NCI-H524 treated with DMSO at 0.1 percent for 48 hours (cell line): Measurements from ENCODE around the gene ARHGAP42.
"Not testable (repeated sequence)": the region's sequence is repeated elsewhere in the genome, so short reads cannot be mapped to it uniquely, and the experiment has no call there.

Source experiments
- DNase-seq: peaks from one replicate; lab custom pipeline; 2025; lab: John Stamatoyannopoulos, UW

Gene ARHGAP42

DNA sequence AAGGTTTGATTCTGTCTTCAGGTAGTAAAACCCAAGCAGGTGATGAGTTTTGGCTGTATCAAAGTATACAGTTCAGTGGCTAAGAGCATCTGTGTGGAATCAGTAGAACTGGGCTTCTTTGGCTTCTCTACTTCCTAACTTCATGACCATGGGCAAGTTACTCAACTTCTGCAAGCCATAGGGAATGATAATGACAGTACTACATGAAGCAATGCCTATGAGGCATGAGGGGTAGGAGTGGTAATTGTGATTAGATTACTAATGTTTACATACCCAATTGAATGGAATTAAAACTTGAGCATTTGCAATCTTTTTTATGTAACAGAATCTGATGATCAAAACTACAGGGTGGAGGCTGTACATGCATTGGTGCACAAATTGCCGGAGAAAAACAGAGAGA, 278.3 kb downstream of the ARHGAP42 start:
- DNase-seq = no peak

DNA sequence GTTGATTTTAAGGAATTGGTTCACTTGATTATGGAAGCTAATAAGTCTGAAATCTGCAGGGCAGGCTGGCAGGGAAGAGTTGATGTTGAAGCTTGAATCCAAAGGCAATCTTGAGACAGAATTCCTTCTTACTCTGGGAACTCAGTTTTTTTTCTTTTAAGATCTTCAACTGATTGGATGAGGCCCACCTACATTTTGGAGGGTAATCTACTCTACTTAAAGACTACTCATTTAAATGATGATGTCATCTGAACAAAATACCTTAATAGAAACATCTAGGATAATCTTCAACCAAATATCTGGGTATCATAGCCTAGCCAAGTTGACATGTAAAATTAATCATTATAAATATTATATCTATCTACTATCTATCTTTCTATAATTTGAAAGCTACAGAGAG, 279.3 kb downstream of the ARHGAP42 start:
- DNase-seq = no peak

DNA sequence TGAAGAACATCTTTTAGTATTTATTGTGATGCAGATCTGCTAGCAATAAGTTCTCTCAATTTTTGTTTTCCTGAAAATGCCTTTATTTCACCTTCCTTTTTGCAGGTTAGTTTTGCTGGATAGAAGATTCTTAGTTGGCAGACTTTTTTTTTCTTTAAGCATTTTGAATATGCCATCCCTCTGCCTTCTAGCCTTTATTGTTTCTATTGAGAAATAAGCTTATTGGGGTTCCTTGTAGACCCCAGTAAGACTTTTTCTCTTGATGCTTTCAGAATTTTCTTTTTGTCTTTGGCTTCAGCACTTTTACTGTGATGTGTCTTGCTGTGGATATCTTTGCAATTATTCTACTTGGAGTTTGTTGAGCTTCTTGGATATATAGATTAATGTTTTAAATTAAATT, 281.9 kb downstream of the ARHGAP42 start:
- no peak for DNase-seq

DNA sequence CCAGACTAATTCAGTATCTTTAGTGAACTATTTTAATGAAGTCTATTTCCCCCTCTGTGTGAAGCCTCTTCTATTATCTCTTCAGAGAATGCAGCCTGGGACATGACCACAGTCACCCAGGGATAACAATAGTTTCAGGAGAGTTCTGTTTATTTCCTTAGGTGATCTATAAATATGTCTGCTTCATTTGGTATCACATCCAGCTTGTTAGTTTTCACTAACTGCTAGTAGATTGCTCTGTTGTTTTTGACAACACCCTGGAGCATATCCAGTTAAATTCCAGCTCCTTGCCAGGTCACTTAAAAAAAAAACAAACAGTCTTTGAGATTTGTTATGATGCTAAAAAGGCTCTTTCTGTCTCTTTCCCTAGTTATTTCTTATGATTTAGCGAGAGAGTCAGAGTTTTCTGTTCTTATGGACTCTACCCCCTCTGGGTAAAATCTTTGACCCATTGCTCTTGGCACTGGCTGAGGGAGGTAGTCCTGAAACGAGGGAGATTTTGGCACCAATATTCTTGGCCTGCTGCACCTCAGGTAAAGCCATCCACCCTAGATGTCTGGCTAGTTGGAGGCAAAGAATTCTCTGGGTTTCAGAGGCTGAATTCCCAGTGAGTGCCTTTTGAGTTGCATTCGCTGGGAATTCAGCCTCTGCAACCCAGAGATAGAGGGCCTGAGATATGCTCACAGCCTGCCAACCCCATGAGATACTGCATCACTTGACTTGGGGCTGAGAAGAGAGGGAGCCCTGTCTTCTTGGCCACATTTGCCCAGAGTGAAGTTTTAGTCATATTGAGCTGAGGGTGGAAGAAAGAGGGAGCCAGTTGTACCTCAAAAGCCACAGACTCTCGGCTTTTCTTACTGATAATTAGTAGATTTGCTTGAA, 283.4 kb downstream of the ARHGAP42 start:
- no peak for DNase-seq

DNA sequence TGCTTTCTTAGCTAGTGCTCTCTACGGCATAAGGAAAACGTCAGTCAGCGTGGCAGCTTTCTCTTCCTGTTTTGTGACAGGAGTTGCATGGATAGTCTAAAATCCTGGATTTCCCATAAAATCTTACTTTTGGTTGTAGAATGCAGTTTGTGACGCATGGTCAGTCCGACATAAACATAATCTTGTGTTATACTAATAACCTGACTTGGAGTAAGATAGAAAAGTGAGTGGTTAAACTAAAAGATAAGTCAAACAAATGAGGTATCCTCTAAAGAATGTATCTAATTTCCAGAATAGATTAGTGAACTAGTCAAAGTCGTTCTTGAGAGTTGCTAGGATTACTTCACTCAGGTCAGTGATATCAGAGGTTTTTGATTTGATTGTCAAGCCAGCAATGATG, 285.0 kb downstream of the ARHGAP42 start:
- DNase-seq = no peak

DNA sequence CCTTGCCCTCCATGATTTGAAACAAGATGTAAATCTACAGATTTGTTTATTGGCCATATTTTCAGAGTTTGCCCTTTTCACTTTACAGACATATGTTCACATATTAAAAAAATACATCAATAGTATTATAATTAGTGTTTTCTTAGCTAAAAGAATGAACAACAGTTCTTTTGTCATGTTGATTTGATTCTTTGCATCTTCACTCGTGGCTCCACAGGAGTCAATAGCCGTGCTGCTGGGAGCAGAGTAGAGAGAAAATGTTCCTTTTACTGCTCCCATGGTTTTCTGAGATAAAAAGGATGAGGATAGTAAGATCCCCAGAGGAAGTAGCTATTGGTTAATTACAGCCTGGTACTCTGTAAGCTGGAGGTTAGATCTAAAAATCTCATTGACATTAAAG, 291.4 kb downstream of the ARHGAP42 start:
- no peak for DNase-seq

DNA sequence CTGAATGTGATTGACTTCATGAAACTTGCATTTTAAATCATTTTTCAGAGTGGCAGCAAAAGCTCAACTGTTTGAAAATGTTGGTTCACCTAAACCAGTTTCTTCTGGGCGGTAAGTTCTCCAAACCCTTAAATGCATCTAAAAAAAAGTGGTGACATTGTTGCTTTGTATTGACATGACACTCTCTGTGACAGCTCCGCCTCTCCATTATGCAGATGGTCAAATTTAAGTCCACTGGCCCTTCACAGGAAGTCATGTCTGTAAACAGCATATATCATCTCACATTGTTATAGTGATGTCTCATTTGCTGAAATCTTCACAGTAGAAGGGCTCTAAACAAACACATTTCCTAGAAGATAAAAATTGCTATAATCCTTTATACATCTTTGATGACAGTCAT, 291.9 kb downstream of the ARHGAP42 start:
- no peak for DNase-seq

DNA sequence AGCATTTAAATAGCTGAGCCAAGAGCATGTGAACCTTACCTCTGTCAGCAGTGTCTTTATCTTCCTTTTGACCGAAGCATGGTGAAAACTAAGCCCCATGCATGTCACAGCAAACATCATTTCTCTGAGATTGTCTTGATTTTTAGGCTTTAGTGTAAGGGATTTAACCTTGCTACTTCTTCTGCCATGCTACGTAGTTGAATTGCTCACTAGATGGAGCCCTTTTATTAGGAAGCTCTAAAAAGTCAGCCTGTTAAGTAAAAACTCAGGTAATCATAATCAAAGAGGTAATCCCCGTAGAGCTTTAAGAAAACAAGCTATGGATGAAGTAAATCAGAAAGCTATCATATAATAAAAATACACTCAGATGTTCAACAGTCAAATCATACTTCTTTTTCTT, 293.1 kb downstream of the ARHGAP42 start:
- DNase-seq = no peak

DNA sequence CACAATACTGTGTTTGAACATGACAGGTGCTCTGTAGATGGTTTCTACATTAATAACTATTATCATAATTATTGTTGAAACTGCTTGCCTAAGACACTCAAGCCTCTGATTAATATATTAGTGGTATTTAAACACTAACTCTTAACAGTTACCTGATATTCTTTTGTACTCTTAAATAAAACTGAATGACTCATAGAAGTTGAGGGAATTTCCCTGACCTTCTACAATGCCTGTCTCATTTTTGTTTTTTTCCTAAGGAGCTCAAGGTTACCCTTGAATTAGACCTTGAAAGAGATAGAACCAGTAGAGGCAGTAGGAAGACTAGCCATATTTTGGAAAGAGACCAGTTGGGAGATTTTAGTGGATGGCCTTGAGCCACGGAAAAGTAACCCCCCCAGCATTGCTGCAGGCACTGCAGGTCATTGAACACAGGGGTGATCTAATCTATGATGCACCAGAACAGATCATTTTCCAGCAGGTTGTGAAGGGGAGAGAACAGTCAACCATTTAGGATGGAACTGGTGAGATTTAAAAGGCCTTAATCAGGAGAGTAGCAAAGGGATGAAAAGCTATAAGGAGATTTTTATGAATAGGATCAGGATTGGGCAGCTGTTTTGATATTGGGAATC, 294.2 kb downstream of the ARHGAP42 start:
- DNase-seq = no peak

DNA sequence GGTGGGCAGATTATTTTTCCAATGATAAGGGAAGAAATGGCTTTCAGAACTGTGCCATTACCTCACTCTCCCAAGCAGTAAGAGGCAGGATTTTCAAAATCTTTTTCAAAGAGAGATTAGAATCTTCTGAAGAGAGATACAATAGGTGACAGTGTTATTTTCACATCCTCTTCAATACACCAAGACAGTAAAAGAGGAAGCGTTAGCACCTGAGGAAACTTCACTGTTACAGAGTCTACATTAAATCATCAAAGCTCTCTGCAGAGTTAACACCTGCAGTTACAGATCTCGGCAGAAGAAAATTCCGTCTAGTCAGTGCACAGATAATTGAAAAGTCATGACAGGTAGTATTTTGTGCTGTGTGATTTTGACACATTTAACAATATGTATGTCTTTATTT, 297.6 kb downstream of the ARHGAP42 start:
- no peak for DNase-seq

DNA sequence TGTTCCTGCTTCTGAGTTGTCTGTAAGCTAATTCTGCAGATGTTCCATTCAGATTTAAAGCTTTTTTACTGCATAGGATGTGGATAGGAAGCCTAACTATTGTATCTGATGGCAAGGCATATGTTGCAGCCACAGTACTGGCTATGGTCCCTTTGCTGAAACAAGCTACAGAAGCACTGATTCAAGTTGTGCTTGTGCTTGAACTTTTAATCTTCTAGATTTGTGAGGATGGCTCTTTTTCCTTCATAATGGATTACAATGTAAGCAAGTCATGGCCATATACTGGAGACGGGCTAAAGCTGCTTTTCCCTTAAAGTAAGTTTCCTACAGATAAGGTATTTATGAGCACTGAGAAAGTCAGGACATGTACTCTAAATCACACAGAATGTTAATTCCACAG, 303.8 kb downstream of the ARHGAP42 start:
- no peak for DNase-seq

DNA sequence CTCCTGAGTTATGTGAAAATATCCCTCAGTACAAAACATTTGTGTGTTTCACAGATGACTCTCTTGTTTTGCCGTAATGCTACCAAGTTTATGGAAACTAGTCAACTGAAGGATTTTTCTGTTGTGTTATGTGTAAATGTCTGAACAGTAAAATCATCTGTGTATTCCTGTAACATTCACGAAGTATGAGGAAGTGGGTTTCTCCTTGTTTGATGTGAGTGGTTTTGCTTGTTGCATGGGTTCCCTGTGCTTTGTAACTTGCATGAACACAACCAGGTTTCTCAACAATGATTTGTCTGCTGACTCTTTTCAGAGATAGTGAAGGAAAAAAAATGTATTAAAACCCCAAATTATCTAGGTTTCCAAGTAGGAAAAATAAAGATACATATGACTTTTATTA, 304.5 kb downstream of the ARHGAP42 start:
- no peak for DNase-seq

DNA sequence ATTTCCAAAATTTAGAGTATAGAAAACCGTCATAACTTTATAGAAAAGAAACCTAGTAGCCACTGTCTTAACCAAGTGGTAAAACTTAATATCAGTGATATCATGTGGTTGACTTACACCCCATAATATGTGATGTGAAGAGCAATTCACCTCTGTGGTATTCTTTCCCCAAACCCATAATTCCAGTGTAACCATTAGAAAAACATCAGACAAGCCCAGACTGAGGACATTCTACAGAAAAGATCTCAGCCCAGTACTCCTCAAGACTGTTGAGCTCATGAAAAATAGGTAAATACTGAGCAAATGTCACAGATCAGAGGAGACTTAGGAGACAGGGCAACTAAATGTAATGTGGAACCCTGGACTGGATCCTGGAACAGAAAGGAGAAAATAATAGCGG, 307.9 kb downstream of the ARHGAP42 start:
- DNase-seq = no peak

DNA sequence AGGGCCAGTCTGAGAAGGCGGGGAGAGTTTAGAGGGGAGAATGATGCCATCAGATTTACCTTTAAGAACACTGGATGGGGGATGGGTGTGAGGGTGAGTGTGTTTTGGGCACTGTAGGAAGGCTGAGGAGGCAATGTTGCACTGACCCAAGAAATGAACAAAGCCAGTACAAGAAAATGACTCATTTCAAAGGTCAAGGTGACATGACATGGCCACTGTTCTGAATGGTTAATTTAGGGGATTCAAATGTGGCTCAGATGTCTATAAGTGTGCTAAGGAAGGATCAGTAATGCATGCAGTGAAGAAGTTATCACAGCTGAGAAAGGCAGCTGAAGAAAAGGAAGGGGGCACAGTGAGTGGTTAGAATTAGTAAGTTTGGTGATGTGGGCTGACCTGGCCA, 312.7 kb downstream of the ARHGAP42 start:
- DNase-seq = no peak

DNA sequence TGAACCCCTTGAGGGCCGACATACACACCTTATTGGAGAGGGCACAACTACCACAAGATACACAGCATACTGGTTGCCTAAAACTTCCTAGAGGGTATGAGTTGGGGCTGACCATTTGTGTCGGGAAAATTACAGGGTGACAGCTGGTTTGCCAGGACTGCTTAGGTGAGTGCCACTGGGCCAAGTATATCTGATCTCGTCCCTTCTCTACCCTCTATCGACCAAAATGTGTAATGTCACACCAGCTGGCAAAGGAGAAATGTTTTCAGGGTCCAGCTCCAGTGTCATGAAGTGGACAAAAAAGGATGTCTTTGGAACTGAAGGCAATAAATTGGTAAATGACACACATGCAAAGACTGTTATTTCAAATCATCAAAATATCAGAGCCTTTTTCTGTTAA, 316.4 kb downstream of the ARHGAP42 start:
- no peak for DNase-seq

DNA sequence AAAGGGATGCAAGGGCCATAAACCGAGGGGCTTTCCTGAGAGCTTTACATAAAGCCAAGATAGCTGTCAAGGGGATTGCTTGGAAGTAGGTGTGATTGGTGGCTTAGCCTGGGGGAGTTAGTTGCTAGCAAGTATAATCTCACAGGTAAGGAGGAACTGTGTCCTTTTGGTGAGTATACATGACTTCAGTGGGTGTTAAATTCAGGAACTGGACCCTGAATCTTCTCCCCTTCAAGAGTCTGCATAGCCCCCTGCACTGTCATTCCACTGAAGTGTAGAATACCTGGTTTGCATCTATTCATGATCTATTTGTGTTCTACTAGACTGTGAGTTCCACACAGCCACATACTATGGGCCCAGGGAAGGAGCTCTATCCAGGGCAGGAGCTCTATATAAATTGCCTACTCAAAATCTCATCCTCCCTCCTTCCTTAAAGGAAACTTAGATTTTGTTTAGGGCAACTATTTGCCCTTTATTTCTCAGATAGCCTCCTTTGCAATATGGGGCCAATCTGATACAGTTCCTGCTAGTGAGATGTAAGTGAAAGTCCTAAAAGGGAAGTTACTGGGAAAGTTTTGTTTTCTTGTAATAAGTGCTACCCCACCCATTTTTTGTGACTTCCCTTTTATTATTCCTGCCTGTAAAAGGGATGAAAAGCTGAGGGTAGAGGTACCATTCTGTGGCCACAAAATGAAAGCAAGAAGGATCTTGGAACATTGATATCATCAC, 322.0 kb downstream of the ARHGAP42 start:
- DNase-seq = no peak

DNA sequence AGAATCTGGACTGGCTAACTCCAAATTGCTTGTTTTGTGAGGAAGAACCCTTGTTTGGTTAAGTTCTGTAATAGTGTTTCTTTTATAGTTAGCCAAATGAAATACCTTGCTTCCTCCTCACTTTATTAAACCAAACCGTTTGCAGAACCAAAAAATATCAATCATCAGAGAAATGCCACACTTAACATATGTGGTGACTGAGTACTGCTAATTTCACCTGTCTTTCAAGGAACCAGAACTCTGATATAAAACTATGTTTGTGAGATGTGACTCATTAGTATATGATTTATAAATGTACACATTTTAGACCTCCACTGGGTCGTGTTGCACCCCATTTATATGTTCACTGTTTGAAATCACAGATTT, 322.6 kb downstream of the ARHGAP42 start:
- no peak for DNase-seq

DNA sequence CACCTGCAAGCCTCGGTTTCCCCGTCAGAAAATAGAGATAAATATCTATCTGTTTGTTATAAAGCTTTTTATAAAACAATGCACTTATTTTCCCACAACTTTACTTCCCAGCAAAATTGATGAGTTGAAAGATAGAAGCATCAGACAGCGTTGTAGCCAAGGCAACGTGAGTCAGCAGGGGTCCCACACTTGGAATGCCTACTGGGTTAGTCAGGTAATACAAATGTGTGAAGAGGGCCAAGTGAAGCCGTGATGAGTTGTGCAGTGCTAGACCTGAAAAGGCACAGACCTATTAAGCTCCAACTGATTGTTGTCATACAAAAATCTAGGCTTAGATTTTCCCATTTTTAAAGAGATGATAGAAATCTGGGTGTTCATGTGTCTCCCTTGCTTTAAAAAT, 323.8 kb downstream of the ARHGAP42 start:
- no peak for DNase-seq

DNA sequence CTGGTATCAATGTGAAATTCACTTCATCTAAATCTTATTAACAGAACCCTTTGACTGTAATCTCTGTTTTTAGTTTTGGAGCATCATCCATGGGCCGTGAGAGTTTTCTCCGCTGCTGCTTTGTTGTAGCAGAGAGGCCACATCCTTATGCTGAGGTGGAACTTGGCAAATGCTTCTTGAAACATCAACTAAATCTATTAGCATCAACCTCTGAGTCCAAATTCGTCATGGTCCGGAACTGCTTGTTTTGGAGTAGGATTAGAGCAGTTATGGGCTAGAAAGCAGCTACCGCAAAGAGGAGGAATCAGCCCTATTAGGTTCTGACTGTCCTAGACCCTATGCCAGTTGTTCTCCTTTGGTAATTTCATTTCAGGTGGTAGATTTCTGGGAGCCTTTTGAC, 324.8 kb downstream of the ARHGAP42 start:
- DNase-seq = no peak

DNA sequence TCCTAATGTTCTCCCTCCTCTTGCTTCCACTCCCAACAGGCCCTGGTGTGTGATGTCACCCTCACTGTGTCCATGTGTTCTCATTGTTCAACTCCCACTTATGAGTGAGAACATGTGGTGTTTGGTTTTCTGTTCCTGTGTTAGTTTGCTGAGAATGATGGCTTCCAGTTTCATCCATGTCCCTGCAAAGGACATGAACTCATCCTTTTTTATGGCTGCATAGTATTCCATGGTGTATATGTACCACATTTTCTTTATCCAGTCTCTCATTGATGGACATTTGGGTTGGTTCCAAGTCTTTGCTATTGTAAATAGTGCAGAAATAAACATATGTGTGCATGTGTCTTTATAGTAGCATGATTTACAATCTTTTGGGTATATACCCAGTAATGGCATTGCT, 326.6 kb downstream of the ARHGAP42 start:
- DNase-seq = not testable (repeated sequence)

DNA sequence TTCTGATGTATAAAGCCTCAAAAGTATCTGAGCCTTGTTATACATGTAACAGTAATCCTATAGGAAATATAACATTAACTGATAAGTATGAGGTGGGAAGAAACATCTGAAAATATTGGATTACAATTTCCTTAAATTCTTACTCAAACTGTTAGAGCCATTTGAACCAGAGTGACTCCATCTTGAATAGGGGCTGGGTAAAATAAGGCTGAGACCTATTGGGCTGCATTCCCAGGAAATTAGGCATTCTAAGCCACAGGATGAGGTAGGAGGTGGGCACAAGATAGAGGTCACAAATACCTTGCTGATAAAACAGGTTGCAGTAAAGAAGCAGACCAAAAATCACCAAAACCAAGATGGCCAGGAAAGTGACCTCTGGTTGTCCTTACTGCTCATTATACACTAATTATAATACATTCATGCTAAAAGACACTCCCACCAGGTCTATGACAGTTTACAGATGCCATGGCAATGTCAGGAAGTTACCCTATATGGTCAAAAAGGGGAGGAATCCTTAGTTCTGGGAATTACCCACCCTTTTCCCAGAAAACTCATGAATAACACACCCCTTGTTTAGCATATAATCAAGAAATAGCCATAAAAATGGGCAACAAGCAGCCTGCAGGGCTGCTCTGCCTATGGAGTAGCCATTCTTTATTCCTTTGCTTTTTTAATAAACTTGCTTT, 327.7 kb downstream of the ARHGAP42 start:
- no peak for DNase-seq

DNA sequence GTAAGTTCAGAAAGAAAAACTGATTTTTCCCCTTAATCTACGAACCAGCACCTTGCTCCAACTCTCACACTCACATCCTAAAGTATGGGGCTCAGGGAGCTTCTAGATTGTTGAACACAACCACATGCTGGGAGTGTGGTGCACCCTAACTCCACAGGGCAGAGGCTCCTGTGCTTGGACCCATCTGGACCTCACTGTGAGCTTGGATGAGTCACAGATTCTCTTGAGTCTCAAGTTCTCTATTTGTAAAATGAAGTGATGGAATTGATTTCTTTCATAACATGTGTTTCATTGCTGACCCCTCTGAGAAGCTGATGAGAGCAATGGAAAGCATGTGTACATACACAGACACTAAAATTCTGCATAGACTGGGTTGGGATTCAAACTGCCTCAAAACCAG, 332.8 kb downstream of the ARHGAP42 start:
- no peak for DNase-seq

DNA sequence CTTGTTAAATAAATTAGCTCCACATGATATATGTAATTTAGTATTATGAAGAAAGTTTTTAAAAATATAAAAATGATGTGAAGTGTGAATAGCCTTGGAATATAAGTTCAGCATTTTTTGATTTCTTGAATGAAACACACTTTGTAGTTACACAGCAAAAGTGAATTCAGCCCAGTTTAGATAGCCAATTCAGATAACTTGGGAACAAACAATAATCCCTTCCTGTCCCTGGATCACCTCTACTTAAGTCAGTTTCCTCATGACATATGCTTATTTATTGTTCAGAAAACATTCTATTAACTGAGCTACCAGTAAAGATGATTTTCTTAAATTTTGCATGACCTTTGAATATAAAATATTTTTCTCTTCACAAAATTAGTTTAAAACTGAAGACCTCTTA, 335.2 kb downstream of the ARHGAP42 start:
- no peak for DNase-seq
